Mesendoderm (in vitro differentiated cells): ENCODE data around the gene SPINK5.

Experiments
- DNase-seq: peaks from one replicate; pipeline ENCODE4 v3.0.0; 2013
- H2AK5ac ChIP-seq: 2 replicates; pipeline ENCODE4 v1.6.1; 2013; ENCODE audit warnings: low read length, inconsistent platforms
- H2BK120ac ChIP-seq: 2 replicates; pipeline ENCODE4 v1.6.1; 2013; ENCODE audit warnings: low read depth, mild to moderate bottlenecking, low read length, moderate library complexity, mixed read lengths
- H2BK15ac ChIP-seq: replicated peaks from 2 replicates; pipeline ENCODE4 v1.6.1; 2013; ENCODE audit warnings: low read depth, mild to moderate bottlenecking, moderate library complexity
- H2BK5ac ChIP-seq: 2 replicates; pipeline ENCODE4 v1.6.1; 2013; ENCODE audit warnings: low read length, inconsistent platforms
- H3K18ac ChIP-seq: 2 replicates; pipeline ENCODE4 v1.6.1; 2013; ENCODE audit warnings: mild to moderate bottlenecking, low read length, mixed read lengths
- H3K23ac ChIP-seq: one replicate; pipeline ENCODE4 v1.6.1; 2013; ENCODE audit warnings: low read length
- H3K27ac ChIP-seq: 2 replicates; pipeline ENCODE4 v1.5.1; 2013; ENCODE audit warnings: low read depth, mild to moderate bottlenecking, inconsistent platforms, low read length, moderate library complexity
- H3K27me3 ChIP-seq: 2 replicates; pipeline ENCODE4 v1.6.1; 2013; ENCODE audit warnings: low read length, control low read depth, mild to moderate bottlenecking, inconsistent platforms; ENCODE audit not compliant: insufficient read depth, poor library complexity
- H3K36me3 ChIP-seq: 2 replicates; pipeline ENCODE4 v1.6.1; 2013; ENCODE audit warnings: low read length, inconsistent platforms; ENCODE audit not compliant: control insufficient read depth, insufficient read depth
- H3K4ac ChIP-seq: one replicate; pipeline ENCODE4 v1.6.1; 2013; ENCODE audit warnings: low read depth, mild to moderate bottlenecking, low read length, moderate library complexity
- H3K4me1 ChIP-seq: 2 replicates; pipeline ENCODE4 v1.6.1; 2013; ENCODE audit warnings: low read depth, low read length, inconsistent platforms; ENCODE audit not compliant: control insufficient read depth
- H3K4me2 ChIP-seq: 2 replicates; pipeline ENCODE4 v1.6.1; 2013; ENCODE audit warnings: low read length
- H3K4me3 ChIP-seq: 2 replicates; pipeline ENCODE4 v1.5.1; 2013; ENCODE audit warnings: mild to moderate bottlenecking, low read length
- H3K56ac ChIP-seq: one replicate; pipeline ENCODE4 v1.6.1; 2013; ENCODE audit warnings: low read length
- H3K79me1 ChIP-seq: 2 replicates; pipeline ENCODE4 v1.6.1; 2013; ENCODE audit warnings: low read length, inconsistent platforms
- H3K79me2 ChIP-seq: 2 replicates; pipeline ENCODE4 v1.6.1; 2013; ENCODE audit warnings: mild to moderate bottlenecking, low read length; ENCODE audit not compliant: control insufficient read depth, insufficient read depth
- H3K9ac ChIP-seq: 2 replicates; pipeline ENCODE4 v1.6.1; 2013; ENCODE audit warnings: low read length, inconsistent platforms
- H4K5ac ChIP-seq: one replicate; pipeline ENCODE4 v1.6.1; 2013; ENCODE audit warnings: low read length
- H4K8ac ChIP-seq: one replicate; pipeline ENCODE4 v1.6.1; 2013; ENCODE audit warnings: low read depth, mild to moderate bottlenecking, control low read depth, low read length, moderate library complexity
- WGBS: extraction: QIAGEN DNeasy Blood & Tissue Kit; methylation state at CpG from one replicate; pipeline ENCODE4 v1.1.7; 2013; ENCODE audit warnings: low lambda C conversion rate, missing lambda C conversion rate; ENCODE audit not compliant: insufficient coverage; ENCODE audit errors: extremely low coverage; 5-methylcytosine and 5-hydroxymethylcytosine counted together

The SPINK5 gene

DNA sequence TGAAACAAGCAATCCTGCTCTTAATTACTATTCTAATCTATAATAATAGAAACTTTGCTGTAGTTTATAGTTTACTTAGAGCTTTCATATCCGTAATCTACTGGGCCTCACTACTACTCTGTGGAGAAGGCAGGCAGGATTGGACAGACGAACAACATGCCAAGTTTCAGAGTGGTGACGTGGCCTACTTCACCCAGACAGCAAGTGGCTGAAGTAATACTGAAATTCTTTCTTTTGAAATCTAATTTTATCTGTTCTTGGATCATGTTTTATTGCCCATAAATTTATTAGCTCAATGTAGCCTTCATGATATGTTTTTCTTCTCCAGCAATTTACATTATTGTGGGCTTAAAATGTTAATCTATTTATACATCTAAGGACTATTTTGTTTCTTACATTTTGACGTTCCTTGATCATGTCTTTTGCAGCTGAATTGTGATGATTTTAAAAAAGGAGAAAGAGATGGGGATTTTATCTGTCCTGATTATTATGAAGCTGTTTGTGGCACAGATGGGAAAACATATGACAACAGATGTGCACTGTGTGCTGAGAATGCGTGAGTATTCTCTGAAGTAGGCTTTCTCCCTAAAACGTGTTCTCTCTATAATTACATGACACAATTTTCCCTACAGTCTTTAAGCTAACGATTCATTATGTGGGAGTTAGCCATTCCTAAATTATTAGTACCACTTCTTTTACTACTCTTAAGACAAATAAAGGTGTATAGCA lies 22.4 kb downstream of the SPINK5 start:
- no peak overlapping the region for H4K8ac ChIP-seq
- H3K9ac ChIP-seq = no peak overlapping the region
- H4K5ac ChIP-seq = no peak overlapping the region
- no peak overlapping the region for H3K56ac ChIP-seq
- no peak overlapping the region for H2BK120ac ChIP-seq
- peaks cover 8% of the 10 kb centered on the region for H3K4me1 ChIP-seq
- DNase-seq = no peak
- H3K79me2 ChIP-seq = no peaks in the 10 kb centered on the region
- no peak overlapping the region for H3K27ac ChIP-seq
- no CpG with 5 or more reads among the region's 7 CpGs for WGBS
- no peak overlapping the region for H3K4me3 ChIP-seq
- H2AK5ac ChIP-seq = no peak overlapping the region
- no peaks in the 10 kb centered on the region for H3K36me3 ChIP-seq
- H2BK5ac ChIP-seq = no peak overlapping the region
- H3K4ac ChIP-seq = no peak overlapping the region
- no peak overlapping the region for H3K18ac ChIP-seq
- no peak overlapping the region for H3K23ac ChIP-seq
- H3K79me1 ChIP-seq = no peaks in the 10 kb centered on the region
- no peak overlapping the region for H3K4me2 ChIP-seq
- no peaks in the 10 kb centered on the region for H3K27me3 ChIP-seq
- H2BK15ac ChIP-seq = no peak overlapping the region

DNA sequence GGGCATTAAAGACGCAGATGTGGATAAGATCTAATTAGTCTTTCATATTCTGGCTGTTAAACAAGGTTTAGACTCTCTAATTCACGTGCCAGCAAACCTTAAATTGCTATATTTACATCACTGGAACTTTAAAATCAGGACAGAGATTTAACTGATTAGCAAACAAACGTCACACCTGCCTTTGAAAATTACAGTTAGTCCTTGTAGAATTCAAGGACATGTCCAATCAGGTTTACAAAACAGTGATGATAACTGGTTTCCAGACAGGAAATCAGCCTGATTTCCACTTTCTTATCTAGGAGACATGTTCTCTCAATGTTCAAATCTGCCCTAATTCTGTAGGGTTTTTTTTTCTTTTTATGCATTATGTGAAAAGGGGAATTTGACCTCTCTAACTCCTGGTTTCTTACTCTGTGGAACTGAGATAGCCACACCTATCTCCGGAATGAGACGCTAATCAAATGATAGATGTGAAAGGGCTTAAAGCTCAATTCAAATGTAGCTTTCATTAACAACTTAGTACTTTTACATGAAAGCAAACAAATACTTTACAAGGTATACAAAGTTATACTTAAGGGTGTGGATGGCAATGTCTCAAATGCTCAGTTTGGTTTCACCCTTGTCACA lies 26.5 kb downstream of the SPINK5 start:
- H3K4me2 ChIP-seq = no peak overlapping the region
- H3K27me3 ChIP-seq = no peaks in the 10 kb centered on the region
- no CpG with 5 or more reads among the region's 5 CpGs for WGBS
- H3K18ac ChIP-seq = no peak overlapping the region
- no peak overlapping the region for H3K4ac ChIP-seq
- H2BK120ac ChIP-seq = no peak overlapping the region
- H3K56ac ChIP-seq = no peak overlapping the region
- H3K79me2 ChIP-seq = no peaks in the 10 kb centered on the region
- H2BK15ac ChIP-seq = peak overlapping the region; percentile 27
- H2AK5ac ChIP-seq = no peak overlapping the region
- H3K4me1 ChIP-seq = peaks cover 8% of the 10 kb centered on the region
- H3K27ac ChIP-seq = peak overlapping the region; percentile 37
- no peaks in the 10 kb centered on the region for H3K36me3 ChIP-seq
- H3K79me1 ChIP-seq = no peaks in the 10 kb centered on the region
- no peak overlapping the region for H3K23ac ChIP-seq
- H4K8ac ChIP-seq = no peak overlapping the region
- no peak overlapping the region for H2BK5ac ChIP-seq
- no peak overlapping the region for H3K9ac ChIP-seq
- no peak for DNase-seq
- no peak overlapping the region for H4K5ac ChIP-seq
- no peak overlapping the region for H3K4me3 ChIP-seq

DNA sequence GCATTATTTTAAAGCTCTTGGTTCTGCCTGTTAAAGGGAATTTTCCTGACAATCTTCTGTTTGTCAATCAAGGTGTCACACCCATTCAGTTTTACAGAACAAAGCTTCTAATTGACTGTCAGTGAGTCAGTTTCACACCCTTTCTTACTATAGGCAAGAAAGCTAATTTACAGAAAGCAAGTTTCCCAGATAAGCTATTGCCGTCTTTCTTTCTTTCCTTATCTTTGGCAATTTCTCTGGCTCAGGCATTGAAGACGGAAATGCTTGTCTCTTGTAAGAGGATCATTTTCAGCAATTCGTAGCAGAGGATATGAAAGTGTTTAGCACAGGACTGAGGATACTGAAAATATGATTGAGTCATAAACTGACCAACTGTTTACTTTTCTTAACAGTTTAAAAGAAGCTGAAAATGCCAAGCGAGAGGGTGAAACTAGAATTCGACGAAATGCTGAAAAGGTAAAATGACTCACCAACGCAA lies 27.0 kb downstream of the SPINK5 start:
- DNase-seq = peak; percentile 92
- no peak overlapping the region for H2BK15ac ChIP-seq
- peaks cover 8% of the 10 kb centered on the region for H3K4me1 ChIP-seq
- no peaks in the 10 kb centered on the region for H3K27me3 ChIP-seq
- no peaks in the 10 kb centered on the region for H3K79me2 ChIP-seq
- H2AK5ac ChIP-seq = no peak overlapping the region
- no peak overlapping the region for H3K27ac ChIP-seq
- H3K56ac ChIP-seq = no peak overlapping the region
- no peak overlapping the region for H2BK120ac ChIP-seq
- H3K79me1 ChIP-seq = no peaks in the 10 kb centered on the region
- H4K8ac ChIP-seq = no peak overlapping the region
- H3K4me3 ChIP-seq = no peak overlapping the region
- no peak overlapping the region for H4K5ac ChIP-seq
- no peak overlapping the region for H3K9ac ChIP-seq
- no CpG with 5 or more reads among the region's 7 CpGs for WGBS
- H3K4ac ChIP-seq = no peak overlapping the region
- H2BK5ac ChIP-seq = no peak overlapping the region
- H3K18ac ChIP-seq = no peak overlapping the region
- no peak overlapping the region for H3K23ac ChIP-seq
- no peaks in the 10 kb centered on the region for H3K36me3 ChIP-seq
- no peak overlapping the region for H3K4me2 ChIP-seq

DNA sequence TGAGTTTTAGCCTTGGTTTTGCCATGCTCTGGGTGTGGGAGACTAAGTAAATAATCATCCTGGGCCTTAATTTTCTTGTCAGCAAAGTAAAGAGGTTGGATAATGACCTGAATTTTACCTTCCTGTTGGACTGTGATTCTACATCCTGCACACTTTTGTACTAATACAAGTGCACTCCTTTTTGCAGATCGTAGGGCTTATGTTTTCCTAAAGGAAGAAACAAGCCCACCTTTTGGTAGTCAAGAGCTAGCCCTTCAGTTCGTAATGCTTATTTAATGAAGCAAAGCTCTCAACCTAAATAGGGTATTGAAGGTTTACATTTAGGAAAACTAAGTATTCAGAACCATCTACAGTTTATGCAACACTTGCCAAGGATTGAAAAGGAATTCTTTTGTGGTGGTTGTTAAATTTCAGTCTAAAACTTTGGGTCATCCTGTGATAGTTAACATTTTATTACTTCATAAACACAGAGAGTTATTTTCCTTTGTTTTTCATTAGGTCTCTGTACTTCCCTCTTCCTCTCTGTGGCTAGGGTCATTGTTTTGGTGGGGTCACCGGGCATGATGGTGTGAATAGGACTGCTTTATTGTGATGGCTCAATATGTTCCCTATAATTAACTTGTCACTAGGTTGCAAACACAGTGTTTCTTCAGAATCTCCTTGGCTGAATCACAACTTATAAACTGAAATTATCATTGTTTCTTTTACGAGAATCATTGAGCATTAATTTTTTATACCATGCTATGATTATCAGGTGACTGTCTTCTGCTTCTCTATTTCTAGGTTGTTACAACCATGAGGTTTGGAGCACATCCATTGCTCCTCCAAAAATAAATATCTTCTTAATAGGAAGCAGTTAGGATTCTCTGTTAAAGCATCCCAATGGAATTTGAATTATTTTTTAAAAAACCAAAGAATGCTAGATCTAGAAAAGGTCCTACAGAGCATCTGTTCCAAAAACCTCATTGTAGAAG lies 28.5 kb downstream of the SPINK5 start:
- no CpG with 5 or more reads among the region's 4 CpGs for WGBS
- no peak overlapping the region for H3K27ac ChIP-seq

DNA sequence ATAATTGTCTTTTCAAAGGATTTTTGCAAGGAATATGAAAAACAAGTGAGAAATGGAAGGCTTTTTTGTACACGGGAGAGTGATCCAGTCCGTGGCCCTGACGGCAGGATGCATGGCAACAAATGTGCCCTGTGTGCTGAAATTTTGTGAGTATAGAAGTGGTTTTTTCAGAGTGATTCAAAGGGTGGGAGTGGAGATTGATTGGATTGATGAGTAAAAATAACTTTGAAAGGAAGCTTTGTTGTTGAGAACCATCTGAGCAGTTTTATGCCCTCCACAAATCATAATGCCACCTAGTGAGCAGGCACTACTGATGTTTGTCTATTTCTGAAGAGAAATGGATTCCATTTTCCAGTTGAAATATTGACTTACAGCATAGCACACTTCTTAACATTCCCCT lies 30.6 kb downstream of the SPINK5 start:
- Histone ChIP-seq H3K18ac (no peak overlapping the region), H3K4me2 (no peak overlapping the region), H2AK5ac (no peak overlapping the region), H3K9ac (no peak overlapping the region), H3K23ac (no peak overlapping the region), H3K4me1 (peaks cover 7% of the 10 kb centered on the region), H2BK5ac (no peak overlapping the region), H2BK15ac (no peak overlapping the region), H3K36me3 (no peaks in the 10 kb centered on the region), H3K56ac (no peak overlapping the region), H3K27ac (no peak overlapping the region), H3K27me3 (no peaks in the 10 kb centered on the region), H3K79me2 (no peaks in the 10 kb centered on the region), H4K5ac (no peak overlapping the region), H3K4ac (no peak overlapping the region), H4K8ac (no peak overlapping the region), H3K79me1 (no peaks in the 10 kb centered on the region), H2BK120ac (no peak overlapping the region), H3K4me3 (no peak overlapping the region)
- no peak for DNase-seq
- WGBS = no CpG with 5 or more reads among the region's 3 CpGs

More for the DNA sequence above, 28.5 kb downstream of the SPINK5 start:
- H3K79me1 ChIP-seq = no peaks in the 10 kb centered on the region
- no peak overlapping the region for H2AK5ac ChIP-seq
- no peaks in the 10 kb centered on the region for H3K27me3 ChIP-seq
- no peaks in the 10 kb centered on the region for H3K79me2 ChIP-seq
- no peaks in the 10 kb centered on the region for H3K36me3 ChIP-seq
- no peak overlapping the region for H2BK15ac ChIP-seq
- no peak overlapping the region for H3K23ac ChIP-seq
- no peak overlapping the region for H3K18ac ChIP-seq
- no peak overlapping the region for H4K5ac ChIP-seq
- H2BK120ac ChIP-seq = no peak overlapping the region
- H3K4ac ChIP-seq = no peak overlapping the region
- peaks cover 8% of the 10 kb centered on the region for H3K4me1 ChIP-seq
- H3K4me3 ChIP-seq = no peak overlapping the region
- no peak for DNase-seq
- H2BK5ac ChIP-seq = no peak overlapping the region
- H3K4me2 ChIP-seq = no peak overlapping the region
- H3K9ac ChIP-seq = no peak overlapping the region
- no peak overlapping the region for H4K8ac ChIP-seq
- H3K56ac ChIP-seq = no peak overlapping the region
